Mesenchymal stem cell (in vitro differentiated cells and primary cell): ENCODE data around the gene MAP3K9.

Experiments used
- DNase-seq: peaks from one replicate; pipeline ENCODE4 v3.0.0-alpha.2; 2013
- H2AFZ ChIP-seq: one replicate; pipeline ENCODE4 v1.6.1; 2013; ENCODE audit warnings: low read depth, mild to moderate bottlenecking, control low read depth, inconsistent platforms, low read length, moderate library complexity
- H2AK5ac ChIP-seq: 2 replicates; pipeline ENCODE4 v1.6.1; 2013; ENCODE audit warnings: low read length, moderate library complexity, mild to moderate bottlenecking, inconsistent platforms; ENCODE audit not compliant: severe bottlenecking
- H2BK120ac ChIP-seq: one replicate; pipeline ENCODE4 v1.6.1; 2013; ENCODE audit warnings: low read depth, mild to moderate bottlenecking, inconsistent platforms, low read length, moderate library complexity
- H2BK12ac ChIP-seq, 2 experiments: one replicate each; pipeline ENCODE4 v1.6.1; 2013; ENCODE audit warnings: inconsistent platforms in 2 of 2, low read length in 2 of 2, mild to moderate bottlenecking in 2 of 2, moderate library complexity in 2 of 2, control low read depth in 1 of 2
- H2BK15ac ChIP-seq: one replicate; pipeline ENCODE4 v1.6.1; 2013; ENCODE audit warnings: mild to moderate bottlenecking, low read depth, inconsistent platforms; ENCODE audit not compliant: poor library complexity, severe bottlenecking
- H2BK5ac ChIP-seq: 2 replicates; pipeline ENCODE4 v1.6.1; 2013; ENCODE audit warnings: low read depth, mild to moderate bottlenecking, low read length, control low read depth, inconsistent platforms; ENCODE audit not compliant: poor library complexity, severe bottlenecking
- H3K14ac ChIP-seq, 2 experiments: one replicate each; pipeline ENCODE4 v1.6.1; 2013; ENCODE audit warnings: inconsistent platforms in 2 of 2, low read length in 2 of 2, control low read depth in 1 of 2, mild to moderate bottlenecking in 1 of 2, moderate library complexity in 1 of 2
- H3K18ac ChIP-seq, 2 experiments: one replicate each; pipeline ENCODE4 v1.6.1; 2013; ENCODE audit warnings: inconsistent platforms in 2 of 2, low read length in 2 of 2, control low read depth in 1 of 2, low read depth in 1 of 2, mild to moderate bottlenecking in 1 of 2
- H3K23ac ChIP-seq, 2 experiments: one replicate each; pipeline ENCODE4 v1.6.1; 2013; ENCODE audit warnings: inconsistent platforms in 2 of 2, low read length in 2 of 2, mild to moderate bottlenecking in 2 of 2, moderate library complexity in 2 of 2, control low read depth in 1 of 2
- H3K27ac ChIP-seq: 2 replicates; pipeline ENCODE4 v1.5.1; 2013; ENCODE audit warnings: mild to moderate bottlenecking, moderate library complexity, low read length, control low read depth, inconsistent platforms; ENCODE audit not compliant: poor library complexity, severe bottlenecking
- H3K27me3 ChIP-seq, 2 experiments: 2 replicates each; pipeline versions ENCODE4 v1.6.1 to v1.7.0; 2013; ENCODE audit warnings: low read length in 2 of 2, mild to moderate bottlenecking in 2 of 2, moderate library complexity in 2 of 2, control low read depth in 1 of 2, inconsistent platforms in 1 of 2; ENCODE audit not compliant: control insufficient read depth in 1 of 2, insufficient read depth in 1 of 2
- H3K36me3 ChIP-seq, 2 experiments: 2 replicates each; pipeline versions ENCODE4 v1.6.1 to v1.7.0; 2013; ENCODE audit warnings: low read length in 2 of 2, control low read depth in 1 of 2, inconsistent platforms in 1 of 2, low read depth in 1 of 2, mild to moderate bottlenecking in 1 of 2; ENCODE audit not compliant: insufficient read depth in 2 of 2, control insufficient read depth in 1 of 2
- H3K4ac ChIP-seq, 2 experiments: one replicate each; pipeline ENCODE4 v1.6.1; 2013; ENCODE audit warnings: inconsistent platforms in 2 of 2, low read length in 2 of 2, mild to moderate bottlenecking in 2 of 2, moderate library complexity in 2 of 2, control low read depth in 1 of 2, low read depth in 1 of 2
- H3K4me1 ChIP-seq: 2 replicates; pipeline ENCODE4 v1.6.1; 2013; ENCODE audit warnings: low read depth, low read length, control low read depth; ENCODE audit not compliant: control insufficient read depth, insufficient read depth
- H3K4me2 ChIP-seq: 2 replicates; pipeline ENCODE4 v1.6.1; 2013; ENCODE audit warnings: low read length, mild to moderate bottlenecking, inconsistent platforms; ENCODE audit not compliant: poor library complexity, severe bottlenecking
- H3K4me3 ChIP-seq, 2 experiments: 2 replicates each; pipeline versions ENCODE4 v1.5.1 to v1.7.0; 2013; ENCODE audit warnings: low read length in 2 of 2, mild to moderate bottlenecking in 2 of 2, control low read depth in 1 of 2, low read depth in 1 of 2; ENCODE audit not compliant: insufficient read depth in 1 of 2
- H3K79me1 ChIP-seq: replicated peaks from 2 replicates; pipeline ENCODE4 v1.6.1; 2013; ENCODE audit warnings: mild to moderate bottlenecking, control low read depth, low read length, inconsistent platforms; ENCODE audit not compliant: poor library complexity, severe bottlenecking
- H3K9ac ChIP-seq: 2 replicates; pipeline ENCODE4 v1.7.0; 2013; ENCODE audit warnings: mild to moderate bottlenecking, low read length, moderate library complexity
- H3K9me3 ChIP-seq: 2 replicates; pipeline ENCODE4 v1.7.0; 2013; ENCODE audit warnings: mild to moderate bottlenecking, low read length; ENCODE audit not compliant: control insufficient read depth
- H4K8ac ChIP-seq: one replicate; pipeline ENCODE4 v1.6.1; 2013; ENCODE audit warnings: inconsistent platforms, mild to moderate bottlenecking, low read length, moderate library complexity
- H4K91ac ChIP-seq: one replicate; pipeline ENCODE4 v1.6.1; 2013; ENCODE audit warnings: mild to moderate bottlenecking, low read length, inconsistent platforms
- WGBS: methylation state at CpG from one replicate; pipeline ENCODE4 v1.1.7; 2013; ENCODE audit warnings: mixed read lengths; 5-methylcytosine and 5-hydroxymethylcytosine counted together

Gene MAP3K9

GRCh38 chr14:70842851-70843462 lies 33.6 kb upstream of the MAP3K9 start:
- no peak overlapping the region for H2BK15ac ChIP-seq
- no peak for DNase-seq

GRCh38 chr14:70838076-70838475 lies 28.8 kb upstream of the MAP3K9 start:
- no peak overlapping the region for H2BK12ac ChIP-seq
- H2BK5ac ChIP-seq, result no peak overlapping the region
- no peak overlapping the region for H4K91ac ChIP-seq
- no peak overlapping the region for H3K4me2 ChIP-seq
- H2AFZ ChIP-seq, result no peak overlapping the region
- H4K8ac ChIP-seq, result no peak overlapping the region
- no peak overlapping the region for H3K14ac ChIP-seq
- no peaks in the 10 kb centered on the region for H3K9me3 ChIP-seq
- no peaks in the 10 kb centered on the region for H3K4me1 ChIP-seq
- no peak overlapping the region for H2AK5ac ChIP-seq
- H2BK15ac ChIP-seq, result no peak overlapping the region
- H3K23ac ChIP-seq, result no peak overlapping the region
- no peak overlapping the region for H3K27ac ChIP-seq
- no peak overlapping the region for H3K18ac ChIP-seq
- no peak for DNase-seq
- no peaks in the 10 kb centered on the region for H3K27me3 ChIP-seq
- H3K36me3 ChIP-seq, result no peaks in the 10 kb centered on the region
- no peak overlapping the region for H3K4me3 ChIP-seq
- no peak overlapping the region for H3K9ac ChIP-seq
- 86% methylated on average over 3 of the region's 4 CpGs for WGBS
- no peaks in the 10 kb centered on the region for H3K79me1 ChIP-seq
- H2BK120ac ChIP-seq, result no peak overlapping the region
- H3K4ac ChIP-seq, result no peak overlapping the region

More at GRCh38 chr14:70842851-70843462, 33.6 kb upstream of the MAP3K9 start:
- no peak overlapping the region for H3K14ac ChIP-seq
- H3K4me3 ChIP-seq, result no peak overlapping the region
- no peaks in the 10 kb centered on the region for H3K27me3 ChIP-seq
- no peak overlapping the region for H3K27ac ChIP-seq
- no peak overlapping the region for H2AFZ ChIP-seq
- no peak overlapping the region for H3K9ac ChIP-seq
- H2BK120ac ChIP-seq, result no peak overlapping the region
- no peaks in the 10 kb centered on the region for H3K4me1 ChIP-seq
- no peak overlapping the region for H3K23ac ChIP-seq
- H2BK12ac ChIP-seq, result no peak overlapping the region
- no peaks in the 10 kb centered on the region for H3K79me1 ChIP-seq
- no peak overlapping the region for H2AK5ac ChIP-seq
- H3K18ac ChIP-seq, result no peak overlapping the region
- H3K4me2 ChIP-seq, result no peak overlapping the region
- no peak overlapping the region for H2BK5ac ChIP-seq
- H4K8ac ChIP-seq, result no peak overlapping the region
- no peaks in the 10 kb centered on the region for H3K9me3 ChIP-seq
- H3K4ac ChIP-seq, result no peak overlapping the region
- no peaks in the 10 kb centered on the region for H3K36me3 ChIP-seq
- WGBS, result 93% methylated on average over 2 of the region's 2 CpGs
- no peak overlapping the region for H4K91ac ChIP-seq

GRCh38 chr14:70836946-70837345 lies 27.6 kb upstream of the MAP3K9 start:
- Histone ChIP-seq H3K4me3 (no peak overlapping the region), H2AK5ac (no peak overlapping the region), H3K9me3 (no peaks in the 10 kb centered on the region), H2BK15ac (no peak overlapping the region), H4K91ac (no peak overlapping the region), H3K18ac (no peak overlapping the region), H3K27ac (no peak overlapping the region), H3K79me1 (no peaks in the 10 kb centered on the region), H2AFZ (no peak overlapping the region), H3K23ac (no peak overlapping the region), H3K4me1 (no peaks in the 10 kb centered on the region), H3K36me3 (no peaks in the 10 kb centered on the region), H2BK12ac (no peak overlapping the region), H3K9ac (no peak overlapping the region), H2BK5ac (no peak overlapping the region), H4K8ac (no peak overlapping the region), H2BK120ac (no peak overlapping the region), H3K4me2 (no peak overlapping the region), H3K4ac (no peak overlapping the region), H3K27me3 (no peaks in the 10 kb centered on the region), H3K14ac (no peak overlapping the region)
- DNase-seq, result no peak

- 100% methylated on average over 3 of the region's 5 CpGs for WGBS
- no peak overlapping the region for H2AFZ ChIP-seq
- H3K18ac ChIP-seq, result no peak overlapping the region
- no peaks in the 10 kb centered on the region for H3K9me3 ChIP-seq
- H3K23ac ChIP-seq, result no peak overlapping the region
- H2AK5ac ChIP-seq, result no peak overlapping the region
- H4K8ac ChIP-seq, result no peak overlapping the region
- no peak overlapping the region for H2BK15ac ChIP-seq
- no peak overlapping the region for H2BK120ac ChIP-seq
- no peak overlapping the region for H4K91ac ChIP-seq
- H3K27ac ChIP-seq, result no peak overlapping the region
- H3K79me1 ChIP-seq, result no peaks in the 10 kb centered on the region
- DNase-seq, result no peak
- H3K14ac ChIP-seq, result no peak overlapping the region
- no peaks in the 10 kb centered on the region for H3K4me1 ChIP-seq
- H3K4me2 ChIP-seq, result no peak overlapping the region
- no peaks in the 10 kb centered on the region for H3K27me3 ChIP-seq
- no peak overlapping the region for H3K4me3 ChIP-seq
- H3K9ac ChIP-seq, result no peak overlapping the region
- H2BK12ac ChIP-seq, result no peak overlapping the region
- no peaks in the 10 kb centered on the region for H3K36me3 ChIP-seq
- no peak overlapping the region for H2BK5ac ChIP-seq
- no peak overlapping the region for H3K4ac ChIP-seq
These were observed 24.6 kb upstream of the MAP3K9 start for GRCh38 chr14:70833884-70834283.
